ENCODE results near the gene CARS2. TPM values are rescaled to one million over a fixed set of nuclear protein-coding genes. Genes with fewer than 3 reads are reported as not detected.
"Not testable (repeated sequence)": the region's sequence is repeated elsewhere in the genome, so short reads cannot be mapped to it uniquely, and the experiment has no call there.

Gene CARS2
- total RNA-seq, 1 donor from 2014 or later = 101 TPM

GRCh38 chr13:110662777-110663443 is 43.0 kb downstream of the CARS2 start:
- Mint-ChIP-seq H3K4me3 (no peak overlapping the region), H3K27ac (no peak overlapping the region), H3K36me3 (ENCODE audit: low read depth) (peaks cover 71% of the 10 kb centered on the region), H3K4me1 (peaks cover 9% of the 10 kb centered on the region), H3K9me3 (peaks cover 6% of the 10 kb centered on the region), H3K27me3 (no peaks in the 10 kb centered on the region)
- no peak for DNase-seq
- intact Hi-C loops (cut with micrococcal nuclease) = no loop called here

- DNase-seq = no peak
- no peak overlapping the region for H3K27ac Mint-ChIP-seq
- no peak overlapping the region for H3K4me3 Mint-ChIP-seq
- intact Hi-C loops (cut with micrococcal nuclease) = no loop called here
- H3K27me3 Mint-ChIP-seq = no peaks in the 10 kb centered on the region
- H3K36me3 Mint-ChIP-seq (ENCODE audit: low read depth) = peaks cover 72% of the 10 kb centered on the region
- H3K9me3 Mint-ChIP-seq = peaks cover 10% of the 10 kb centered on the region
- H3K4me1 Mint-ChIP-seq = peaks cover 11% of the 10 kb centered on the region
Measured at GRCh38 chr13:110662091-110662490, 43.8 kb downstream of the CARS2 start.

GRCh38 chr13:110661256-110661655 is 44.7 kb downstream of the CARS2 start:
- H3K9me3 Mint-ChIP-seq = peaks cover 10% of the 10 kb centered on the region
- H3K27ac Mint-ChIP-seq = no peak overlapping the region
- DNase-seq = no peak
- H3K36me3 Mint-ChIP-seq (ENCODE audit: low read depth) = peaks cover 70% of the 10 kb centered on the region
- intact Hi-C loops (cut with micrococcal nuclease) = no loop called here
- no peaks in the 10 kb centered on the region for H3K27me3 Mint-ChIP-seq
- peaks cover 13% of the 10 kb centered on the region for H3K4me1 Mint-ChIP-seq
- H3K4me3 Mint-ChIP-seq = no peak overlapping the region

GRCh38 chr13:110658218-110658911 is 47.6 kb downstream of the CARS2 start:
- H3K27me3 Mint-ChIP-seq; intact Hi-C loops (cut with micrococcal nuclease); DNase-seq; H3K9me3 Mint-ChIP-seq: not testable (repeated sequence)
- peaks cover 68% of the 10 kb centered on the region for H3K36me3 Mint-ChIP-seq (ENCODE audit: low read depth)
- H3K4me1 Mint-ChIP-seq = peaks cover 16% of the 10 kb centered on the region
- H3K4me3 Mint-ChIP-seq = peak overlapping the region; percentile 7
- peak overlapping the region; percentile 18 for H3K27ac Mint-ChIP-seq

GRCh38 chr13:110657196-110657595 is 48.7 kb downstream of the CARS2 start:
- Mint-ChIP-seq H3K9me3 (peaks cover 6% of the 10 kb centered on the region), H3K4me3 (no peak overlapping the region), H3K4me1 (peaks cover 18% of the 10 kb centered on the region), H3K27ac (no peak overlapping the region), H3K36me3 (ENCODE audit: low read depth) (peaks cover 58% of the 10 kb centered on the region), H3K27me3 (no peaks in the 10 kb centered on the region)
- intact Hi-C loops (cut with micrococcal nuclease) = no loop called here
- DNase-seq = no peak

GRCh38 chr13:110653851-110654250 is 52.1 kb downstream of the CARS2 start:
- no peaks in the 10 kb centered on the region for H3K27me3 Mint-ChIP-seq
- peaks cover 6% of the 10 kb centered on the region for H3K9me3 Mint-ChIP-seq
- no peak for DNase-seq
- peaks cover 16% of the 10 kb centered on the region for H3K4me1 Mint-ChIP-seq
- H3K4me3 Mint-ChIP-seq = no peak overlapping the region
- H3K27ac Mint-ChIP-seq = no peak overlapping the region
- peaks cover 38% of the 10 kb centered on the region for H3K36me3 Mint-ChIP-seq (ENCODE audit: low read depth)
- intact Hi-C loops (cut with micrococcal nuclease) = no loop called here

- Mint-ChIP-seq H3K4me1 (peaks cover 13% of the 10 kb centered on the region), H3K27me3 (no peaks in the 10 kb centered on the region), H3K36me3 (ENCODE audit: low read depth) (peaks cover 33% of the 10 kb centered on the region), H3K4me3 (no peak overlapping the region), H3K9me3 (peaks cover 6% of the 10 kb centered on the region), H3K27ac (no peak overlapping the region)
- intact Hi-C loops (cut with micrococcal nuclease) = no loop called here
- DNase-seq = no peak
Measured at GRCh38 chr13:110653271-110653670, 52.6 kb downstream of the CARS2 start.

GRCh38 chr13:110652764-110653163 is 53.2 kb downstream of the CARS2 start:
- Mint-ChIP-seq H3K27me3 (no peaks in the 10 kb centered on the region), H3K4me1 (peaks cover 7% of the 10 kb centered on the region), H3K27ac (no peak overlapping the region), H3K36me3 (ENCODE audit: low read depth) (peaks cover 28% of the 10 kb centered on the region), H3K4me3 (no peak overlapping the region), H3K9me3 (peaks cover 2% of the 10 kb centered on the region)
- intact Hi-C loops (cut with micrococcal nuclease) = no loop called here
- DNase-seq = no peak

- H3K36me3 Mint-ChIP-seq (ENCODE audit: low read depth) = peaks cover 23% of the 10 kb centered on the region
- DNase-seq = no peak
- H3K9me3 Mint-ChIP-seq = no peaks in the 10 kb centered on the region
- peaks cover 6% of the 10 kb centered on the region for H3K4me1 Mint-ChIP-seq
- H3K27ac Mint-ChIP-seq = no peak overlapping the region
- H3K4me3 Mint-ChIP-seq = no peak overlapping the region
- H3K27me3 Mint-ChIP-seq = no peaks in the 10 kb centered on the region
- intact Hi-C loops (cut with micrococcal nuclease) = no loop called here
Measured at GRCh38 chr13:110652231-110652730, 53.6 kb downstream of the CARS2 start.

- peaks cover 21% of the 10 kb centered on the region for H3K36me3 Mint-ChIP-seq (ENCODE audit: low read depth)
- no peak for DNase-seq
- H3K4me3 Mint-ChIP-seq = no peak overlapping the region
- H3K27ac Mint-ChIP-seq = peak overlapping the region; percentile 20
- intact Hi-C loops (cut with micrococcal nuclease) = no loop called here
- H3K4me1 Mint-ChIP-seq = peaks cover 6% of the 10 kb centered on the region
- no peaks in the 10 kb centered on the region for H3K9me3 Mint-ChIP-seq
- no peaks in the 10 kb centered on the region for H3K27me3 Mint-ChIP-seq
Measured at GRCh38 chr13:110651726-110652230, 54.1 kb downstream of the CARS2 start.

GRCh38 chr13:110651271-110651670 is 54.6 kb downstream of the CARS2 start:
- intact Hi-C loops (cut with micrococcal nuclease) = no loop called here
- no peak overlapping the region for H3K27ac Mint-ChIP-seq
- no peak overlapping the region for H3K4me3 Mint-ChIP-seq
- no peak for DNase-seq
- peaks cover 4% of the 10 kb centered on the region for H3K4me1 Mint-ChIP-seq
- H3K27me3 Mint-ChIP-seq = no peaks in the 10 kb centered on the region
- no peaks in the 10 kb centered on the region for H3K9me3 Mint-ChIP-seq
- H3K36me3 Mint-ChIP-seq (ENCODE audit: low read depth) = peaks cover 19% of the 10 kb centered on the region

- no peak overlapping the region for H3K27ac Mint-ChIP-seq
- no peak overlapping the region for H3K4me3 Mint-ChIP-seq
- intact Hi-C loops (cut with micrococcal nuclease) = no loop called here
- H3K9me3 Mint-ChIP-seq = no peaks in the 10 kb centered on the region
- H3K36me3 Mint-ChIP-seq (ENCODE audit: low read depth) = peaks cover 13% of the 10 kb centered on the region
- DNase-seq = no peak
- H3K27me3 Mint-ChIP-seq = no peaks in the 10 kb centered on the region
- peaks cover 2% of the 10 kb centered on the region for H3K4me1 Mint-ChIP-seq
Measured at GRCh38 chr13:110650436-110650835, 55.5 kb downstream of the CARS2 start.

GRCh38 chr13:110649551-110649950 is 56.4 kb downstream of the CARS2 start:
- Mint-ChIP-seq H3K9me3 (no peaks in the 10 kb centered on the region), H3K36me3 (ENCODE audit: low read depth) (peaks cover 8% of the 10 kb centered on the region), H3K27ac (no peak overlapping the region), H3K27me3 (no peaks in the 10 kb centered on the region), H3K4me1 (peaks cover 2% of the 10 kb centered on the region), H3K4me3 (no peak overlapping the region)
- no peak for DNase-seq
- intact Hi-C loops (cut with micrococcal nuclease) = no loop called here

- DNase-seq = no peak
- Mint-ChIP-seq H3K4me1 (peaks cover 2% of the 10 kb centered on the region), H3K36me3 (ENCODE audit: low read depth) (peaks cover 8% of the 10 kb centered on the region), H3K27me3 (no peaks in the 10 kb centered on the region), H3K9me3 (no peaks in the 10 kb centered on the region), H3K27ac (no peak overlapping the region), H3K4me3 (no peak overlapping the region)
- intact Hi-C loops (cut with micrococcal nuclease) = no loop called here
Measured at GRCh38 chr13:110648848-110649421, 57.0 kb downstream of the CARS2 start.

Data from activated CD4-positive, alpha-beta T cell treated with anti-CD3 and anti-CD28 coated beads, Interleukin-2, amount 10 ng/mL, durations not matched to agents 24 days and 14 days (primary cell).